WTC11 (cell line): ENCODE results near the gene UBA1. TPM values are rescaled to one million over a fixed set of nuclear protein-coding genes. Genes with fewer than 3 reads are reported as not detected.

Experiments used
- ATAC-seq: fragments of 200-7000 bp; cut with Tn5 transposase; 2 replicates; pipeline ENCODE4 v1.10.0; 2021; ENCODE audit warnings: mild to moderate bottlenecking, moderate library complexity
- CTCF ChIA-PET: fragments of 300-600 bp; sonication (Branson Sonifier 250); formaldehyde crosslinking; loops from one replicate; lab custom pipeline; 2021; ENCODE audit warnings: antibody characterized with exemption; lab: Charles Lee
- POLR2A ChIA-PET: fragments of 350-600 bp; sonication (Branson Sonifier 250); formaldehyde crosslinking; loops from one replicate; lab custom pipeline; 2021; ENCODE audit warnings: antibody characterized with exemption; lab: Charles Lee
- DNase-seq: peaks from one replicate; pipeline ENCODE4 v3.0.0; 2021; ENCODE audit warnings: low spot score
- H3K27ac Mint-ChIP-seq: 2 replicates; pipeline ENCODE4 v1.8.0; 2021; ENCODE audit warnings: mixed read lengths
- H3K27me3 Mint-ChIP-seq: 2 replicates; pipeline ENCODE4 v1.8.0; 2021; ENCODE audit warnings: low read depth, mild to moderate bottlenecking, moderate library complexity, mixed read lengths
- H3K36me3 Mint-ChIP-seq: 2 replicates; pipeline ENCODE4 v1.8.0; 2021; ENCODE audit warnings: mixed read lengths
- H3K4me1 Mint-ChIP-seq: 2 replicates; pipeline ENCODE4 v1.8.0; 2022; ENCODE audit warnings: mixed read lengths
- H3K4me3 Mint-ChIP-seq: 2 replicates; pipeline ENCODE4 v1.8.0; 2021; ENCODE audit warnings: mild to moderate bottlenecking, moderate library complexity, mixed read lengths
- H3K9me3 Mint-ChIP-seq: 2 replicates; pipeline ENCODE4 v1.8.0; 2021; ENCODE audit warnings: mixed read lengths
- FOXK1 ChIP-seq: sonication (generic); formaldehyde crosslinking; IDR thresholded peaks from 2 replicates; pipeline ENCODE4 v1.8.0; 2022; ENCODE audit warnings: mild to moderate bottlenecking, moderate library complexity, missing genetic modification reagents
- GABPB1 ChIP-seq: sonication (generic); formaldehyde crosslinking; IDR thresholded peaks from 2 replicates; pipeline ENCODE4 v1.8.1; 2023; ENCODE audit warnings: mild to moderate bottlenecking, missing genetic modification reagents
- GRHL2 ChIP-seq: fragments of 250-450 bp; sonication (Bioruptor Pico); IDR thresholded peaks from 2 replicates; pipeline ENCODE4 v1.8.0; 2022; ENCODE audit warnings: mild to moderate bottlenecking, moderate library complexity; ENCODE audit not compliant: insufficient replicate concordance, severe bottlenecking
- NFYB ChIP-seq: sonication (generic); formaldehyde crosslinking; conservative IDR thresholded peaks from 2 replicates; pipeline ENCODE4 v1.8.0; 2022; ENCODE audit warnings: low read depth, missing genetic modification reagents
- SP1 ChIP-seq: sonication (generic); formaldehyde crosslinking; conservative IDR thresholded peaks from 2 replicates; pipeline ENCODE4 v1.8.1; 2022; ENCODE audit warnings: missing genetic modification reagents
- TCF7 ChIP-seq: sonication (generic); formaldehyde crosslinking; IDR thresholded peaks from 2 replicates; pipeline ENCODE4 v1.8.0; 2022; ENCODE audit warnings: mild to moderate bottlenecking, low read depth, missing genetic modification reagents, moderate library complexity
- TEAD4 ChIP-seq: sonication (generic); formaldehyde crosslinking; IDR thresholded peaks from 2 replicates; pipeline ENCODE4 v1.8.0; 2022; ENCODE audit warnings: mild to moderate bottlenecking, missing genetic modification reagents
- ZNF219 ChIP-seq: sonication (generic); formaldehyde crosslinking; IDR thresholded peaks from 2 replicates; pipeline ENCODE4 v1.8.0; 2023; ENCODE audit warnings: missing genetic modification reagents, mild to moderate bottlenecking, borderline replicate concordance
- total RNA-seq: library from RNA; stranded (reverse); gene quantifications from 3 replicates; pipeline ENCODE4 v1.2.3, GENCODE V29; 2021
- TF ChIP-seq, protein P1 (sequence below): sonication (generic); formaldehyde crosslinking; IDR thresholded peaks from 2 replicates; pipeline ENCODE4 v1.8.0; 2023; ENCODE audit warnings: mild to moderate bottlenecking, missing genetic modification reagents
- TF ChIP-seq, protein P2 (sequence below): fragments of 250-450 bp; sonication (Bioruptor Pico); conservative IDR thresholded peaks from 2 replicates; pipeline ENCODE4 v1.9.0; 2021; ENCODE audit warnings: mild to moderate bottlenecking
- TF ChIP-seq, protein P3 (sequence below): sonication (generic); formaldehyde crosslinking; IDR thresholded peaks from 2 replicates; pipeline ENCODE4 v1.8.1; 2023; ENCODE audit warnings: mild to moderate bottlenecking, missing genetic modification reagents
- TF ChIP-seq, protein P4 (sequence below): sonication (generic); formaldehyde crosslinking; IDR thresholded peaks from 2 replicates; pipeline ENCODE4 v1.8.1; 2023; ENCODE audit warnings: mild to moderate bottlenecking, missing genetic modification reagents, moderate library complexity
- TF ChIP-seq, protein P5 (sequence below): sonication (generic); formaldehyde crosslinking; IDR thresholded peaks from 2 replicates; pipeline ENCODE4 v1.8.1; 2022; ENCODE audit warnings: low read depth, missing genetic modification reagents, borderline replicate concordance

Gene UBA1
- total RNA-seq, 1 experiment from 2014 or later: 379 TPM

DNA sequence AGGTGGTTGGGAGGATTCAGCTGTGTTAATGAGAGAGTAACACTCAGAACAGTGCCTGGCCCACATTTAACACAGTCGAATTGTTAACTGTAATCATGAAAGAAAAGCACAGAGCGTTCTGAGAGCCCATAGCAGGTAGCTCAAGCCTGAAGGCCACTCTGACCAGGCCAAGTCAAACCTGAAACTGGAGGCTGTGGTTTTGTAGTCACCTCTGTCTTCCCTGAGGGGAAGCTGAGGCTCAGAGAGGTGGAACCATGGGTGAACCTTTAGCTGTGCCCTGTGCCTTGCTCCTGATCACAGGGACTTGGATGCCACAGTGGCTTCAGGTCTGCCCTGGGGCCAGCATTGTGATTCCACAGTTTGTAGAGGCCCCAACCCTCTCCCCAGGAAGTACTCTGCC is 16.6 kb upstream of the UBA1 start (continued):
- TF ChIP-seq, protein P1, sequence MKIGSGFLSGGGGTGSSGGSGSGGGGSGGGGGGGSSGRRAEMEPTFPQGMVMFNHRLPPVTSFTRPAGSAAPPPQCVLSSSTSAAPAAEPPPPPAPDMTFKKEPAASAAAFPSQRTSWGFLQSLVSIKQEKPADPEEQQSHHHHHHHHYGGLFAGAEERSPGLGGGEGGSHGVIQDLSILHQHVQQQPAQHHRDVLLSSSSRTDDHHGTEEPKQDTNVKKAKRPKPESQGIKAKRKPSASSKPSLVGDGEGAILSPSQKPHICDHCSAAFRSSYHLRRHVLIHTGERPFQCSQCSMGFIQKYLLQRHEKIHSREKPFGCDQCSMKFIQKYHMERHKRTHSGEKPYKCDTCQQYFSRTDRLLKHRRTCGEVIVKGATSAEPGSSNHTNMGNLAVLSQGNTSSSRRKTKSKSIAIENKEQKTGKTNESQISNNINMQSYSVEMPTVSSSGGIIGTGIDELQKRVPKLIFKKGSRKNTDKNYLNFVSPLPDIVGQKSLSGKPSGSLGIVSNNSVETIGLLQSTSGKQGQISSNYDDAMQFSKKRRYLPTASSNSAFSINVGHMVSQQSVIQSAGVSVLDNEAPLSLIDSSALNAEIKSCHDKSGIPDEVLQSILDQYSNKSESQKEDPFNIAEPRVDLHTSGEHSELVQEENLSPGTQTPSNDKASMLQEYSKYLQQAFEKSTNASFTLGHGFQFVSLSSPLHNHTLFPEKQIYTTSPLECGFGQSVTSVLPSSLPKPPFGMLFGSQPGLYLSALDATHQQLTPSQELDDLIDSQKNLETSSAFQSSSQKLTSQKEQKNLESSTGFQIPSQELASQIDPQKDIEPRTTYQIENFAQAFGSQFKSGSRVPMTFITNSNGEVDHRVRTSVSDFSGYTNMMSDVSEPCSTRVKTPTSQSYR (CRISPR knock-in tag): no peak
- TF ChIP-seq ZNF219 (CRISPR knock-in tag): no peak

DNA sequence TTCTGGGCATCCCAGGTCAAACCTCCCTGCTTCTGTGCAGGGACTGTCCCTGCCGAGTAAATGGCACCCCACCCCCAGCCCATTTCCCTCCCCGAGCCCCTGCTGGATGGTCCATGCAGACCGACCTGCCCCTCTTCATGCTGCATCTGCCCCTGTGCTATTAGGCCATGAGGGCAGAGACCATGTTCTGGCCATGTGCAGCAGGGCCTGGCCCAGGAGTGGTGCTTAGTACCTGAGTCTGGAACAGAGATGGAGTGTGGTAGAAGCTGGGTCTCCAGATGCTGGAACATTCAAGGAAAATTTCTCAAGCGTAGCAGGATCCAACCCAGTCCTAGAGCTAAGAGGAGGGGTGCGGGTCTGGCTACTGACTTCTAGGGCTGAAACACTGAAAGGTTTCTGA is 15.3 kb upstream of the UBA1 start:
- no peak overlapping the region for H3K4me3 Mint-ChIP-seq
- no peaks in the 10 kb centered on the region for H3K4me1 Mint-ChIP-seq
- H3K36me3 Mint-ChIP-seq: peaks cover 28% of the 10 kb centered on the region
- ATAC-seq (no peak), DNase-seq (no peak)
- TF ChIP-seq GRHL2 (CRISPR knock-in tag): no peak
- TF ChIP-seq, protein P2, sequence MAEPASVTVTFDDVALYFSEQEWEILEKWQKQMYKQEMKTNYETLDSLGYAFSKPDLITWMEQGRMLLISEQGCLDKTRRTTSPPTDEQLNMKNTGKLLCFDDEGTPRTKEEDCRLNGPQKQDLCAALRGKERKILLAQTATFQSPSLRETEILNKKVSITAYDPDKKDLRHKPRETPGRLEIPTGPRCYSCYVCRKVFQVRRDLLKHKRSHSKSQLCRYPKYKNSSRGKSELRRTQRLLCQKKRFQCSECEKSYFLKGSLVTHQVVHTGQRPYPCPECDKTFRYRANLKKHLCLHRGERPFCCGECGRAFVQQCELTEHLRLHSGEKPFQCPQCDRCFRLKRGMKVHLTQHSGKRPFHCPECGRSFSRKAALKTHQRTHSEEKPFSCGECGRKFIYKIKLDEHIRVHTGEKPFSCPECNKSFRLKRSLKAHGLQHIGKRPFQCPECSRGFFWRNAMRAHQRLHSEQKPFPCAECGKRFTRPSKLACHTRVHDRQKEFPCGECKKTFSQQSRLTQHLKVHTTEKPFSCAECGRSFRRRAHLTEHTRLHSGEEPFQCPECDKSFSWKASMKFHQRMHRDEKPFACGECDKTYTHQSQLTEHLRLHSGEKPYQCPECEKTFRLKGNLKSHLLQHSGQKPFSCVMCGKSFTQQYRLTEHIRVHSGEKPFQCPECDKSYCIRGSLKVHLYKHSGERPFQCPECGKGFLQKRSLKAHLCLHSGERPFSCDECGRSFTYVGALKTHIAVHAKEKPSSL (CRISPR knock-in tag): no peak
- TF ChIP-seq NFYB (CRISPR knock-in tag): no peak
- TF ChIP-seq, protein P3, sequence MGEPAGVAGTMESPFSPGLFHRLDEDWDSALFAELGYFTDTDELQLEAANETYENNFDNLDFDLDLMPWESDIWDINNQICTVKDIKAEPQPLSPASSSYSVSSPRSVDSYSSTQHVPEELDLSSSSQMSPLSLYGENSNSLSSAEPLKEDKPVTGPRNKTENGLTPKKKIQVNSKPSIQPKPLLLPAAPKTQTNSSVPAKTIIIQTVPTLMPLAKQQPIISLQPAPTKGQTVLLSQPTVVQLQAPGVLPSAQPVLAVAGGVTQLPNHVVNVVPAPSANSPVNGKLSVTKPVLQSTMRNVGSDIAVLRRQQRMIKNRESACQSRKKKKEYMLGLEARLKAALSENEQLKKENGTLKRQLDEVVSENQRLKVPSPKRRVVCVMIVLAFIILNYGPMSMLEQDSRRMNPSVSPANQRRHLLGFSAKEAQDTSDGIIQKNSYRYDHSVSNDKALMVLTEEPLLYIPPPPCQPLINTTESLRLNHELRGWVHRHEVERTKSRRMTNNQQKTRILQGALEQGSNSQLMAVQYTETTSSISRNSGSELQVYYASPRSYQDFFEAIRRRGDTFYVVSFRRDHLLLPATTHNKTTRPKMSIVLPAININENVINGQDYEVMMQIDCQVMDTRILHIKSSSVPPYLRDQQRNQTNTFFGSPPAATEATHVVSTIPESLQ (CRISPR knock-in tag): no peak
- TF ChIP-seq GABPB1 (CRISPR knock-in tag): no peak
- TF ChIP-seq, protein P4, sequence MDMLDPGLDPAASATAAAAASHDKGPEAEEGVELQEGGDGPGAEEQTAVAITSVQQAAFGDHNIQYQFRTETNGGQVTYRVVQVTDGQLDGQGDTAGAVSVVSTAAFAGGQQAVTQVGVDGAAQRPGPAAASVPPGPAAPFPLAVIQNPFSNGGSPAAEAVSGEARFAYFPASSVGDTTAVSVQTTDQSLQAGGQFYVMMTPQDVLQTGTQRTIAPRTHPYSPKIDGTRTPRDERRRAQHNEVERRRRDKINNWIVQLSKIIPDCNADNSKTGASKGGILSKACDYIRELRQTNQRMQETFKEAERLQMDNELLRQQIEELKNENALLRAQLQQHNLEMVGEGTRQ: no peak
- TF ChIP-seq, protein P5, sequence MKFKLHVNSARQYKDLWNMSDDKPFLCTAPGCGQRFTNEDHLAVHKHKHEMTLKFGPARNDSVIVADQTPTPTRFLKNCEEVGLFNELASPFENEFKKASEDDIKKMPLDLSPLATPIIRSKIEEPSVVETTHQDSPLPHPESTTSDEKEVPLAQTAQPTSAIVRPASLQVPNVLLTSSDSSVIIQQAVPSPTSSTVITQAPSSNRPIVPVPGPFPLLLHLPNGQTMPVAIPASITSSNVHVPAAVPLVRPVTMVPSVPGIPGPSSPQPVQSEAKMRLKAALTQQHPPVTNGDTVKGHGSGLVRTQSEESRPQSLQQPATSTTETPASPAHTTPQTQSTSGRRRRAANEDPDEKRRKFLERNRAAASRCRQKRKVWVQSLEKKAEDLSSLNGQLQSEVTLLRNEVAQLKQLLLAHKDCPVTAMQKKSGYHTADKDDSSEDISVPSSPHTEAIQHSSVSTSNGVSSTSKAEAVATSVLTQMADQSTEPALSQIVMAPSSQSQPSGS (CRISPR knock-in tag): no peak
- TF ChIP-seq TEAD4 (CRISPR knock-in tag): no peak
- TF ChIP-seq TCF7 (CRISPR knock-in tag): no peak
- TF ChIP-seq, protein P1 (CRISPR knock-in tag): no peak
- no peak for TF ChIP-seq SP1 (CRISPR knock-in tag)
- TF ChIP-seq FOXK1 (CRISPR knock-in tag): no peak
- no peaks in the 10 kb centered on the region for H3K27me3 Mint-ChIP-seq
- ChIA-PET CTCF (no interaction called here), POLR2A (no interaction called here)
- no peak overlapping the region for H3K27ac Mint-ChIP-seq
- H3K9me3 Mint-ChIP-seq: no peaks in the 10 kb centered on the region
